Left lobe of liver (tissue), 2 donors: Measurements from ENCODE around the gene COG1. TPM values are rescaled to one million over a fixed set of nuclear protein-coding genes. Genes with fewer than 3 reads are reported as not detected.
A peak's percentile ranks its signal among the peaks of the same experiment; 100 is the strongest.

Experiments
- ATAC-seq: fragments of 200-7000 bp; cut with Tn5 transposase; one replicate; pipeline ENCODE4 v1.9.1; 2020; ENCODE audit warnings: mild to moderate bottlenecking, moderate library complexity
- DNase-seq: peaks from one replicate; pipeline ENCODE4 v3.0.0-alpha.2; 2020; ENCODE audit warnings: low spot score
- total RNA-seq: library from RNA; stranded (reverse); gene quantifications from one replicate; pipeline ENCODE4 v1.2.1, GENCODE V29; 2021
- donor health status: DM: no; HTN: no; CAD: no; lungs with moderate emphysema.
- donor health status: DM: no; HTN: yes; CAD: no.

COG1 gene
- total RNA-seq, 1 donor from 2014 or later: 20.1 TPM

DNA sequence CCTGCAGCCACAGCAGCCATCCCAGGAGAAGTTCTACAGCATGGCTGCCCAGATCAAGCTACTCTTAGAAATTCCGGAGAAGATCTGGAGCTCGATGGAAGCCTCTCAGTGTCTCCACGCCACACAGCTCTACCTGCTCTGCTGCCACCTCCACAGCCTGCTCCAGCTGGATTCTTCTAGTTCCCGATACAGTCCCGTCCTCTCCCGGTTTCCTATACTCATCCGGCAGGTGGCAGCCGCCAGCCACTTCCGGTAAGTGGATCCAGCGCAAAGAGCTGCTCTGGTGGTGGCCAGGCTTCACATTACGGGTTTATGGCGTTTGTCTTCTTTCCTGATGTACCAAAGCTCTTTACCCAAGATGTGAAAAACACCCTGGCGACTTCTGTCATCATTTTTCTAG is 3.6 kb downstream of the COG1 start:
- no peak for DNase-seq
- ATAC-seq: peak; percentile 5

DNA sequence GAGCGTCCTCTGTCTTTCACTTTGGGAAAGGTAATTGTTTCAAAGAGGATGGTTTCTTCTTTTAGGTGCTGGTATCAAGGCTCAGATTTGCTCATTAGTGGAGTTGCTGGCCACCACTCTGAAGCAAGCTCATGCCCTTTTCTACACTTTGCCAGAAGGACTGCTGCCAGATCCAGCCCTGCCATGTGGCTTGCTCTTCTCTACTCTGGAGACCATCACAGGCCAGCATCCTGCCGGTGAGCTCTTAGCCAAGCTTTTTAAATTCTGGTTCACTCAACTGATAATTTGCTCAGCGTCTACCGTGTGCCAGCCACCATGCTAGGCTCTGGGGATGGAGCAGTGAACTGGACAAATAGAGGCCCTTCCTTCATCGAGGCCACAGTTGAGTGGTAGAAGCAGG is 4.3 kb downstream of the COG1 start:
- no peak for ATAC-seq

GRCh38 chr17:73198201-73198929 is 5.5 kb downstream of the COG1 start:
- ATAC-seq (no peak), DNase-seq (no peak)

More for the DNA sequence above, 4.3 kb downstream of the COG1 start:
- no peak for DNase-seq

DNA sequence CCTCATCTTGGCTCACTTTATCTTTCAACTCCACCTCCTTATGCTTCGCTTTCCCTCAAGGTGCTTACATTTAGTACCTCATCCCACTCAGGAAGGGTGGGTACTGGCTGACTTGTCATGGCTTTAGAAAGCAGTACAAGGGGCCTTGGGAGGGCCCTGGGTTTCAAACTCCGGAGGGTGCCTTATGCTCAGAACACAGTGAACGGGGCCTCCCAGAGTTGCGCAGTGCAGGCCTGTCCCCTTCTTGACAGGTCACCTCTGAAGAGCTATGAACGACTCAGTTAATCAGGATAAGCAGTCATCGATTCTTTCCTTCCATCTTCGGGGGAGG is 6.0 kb downstream of the COG1 start:
- DNase-seq (no peak), ATAC-seq (no peak)

GRCh38 chr17:73199751-73200317 is 7.0 kb downstream of the COG1 start:
- ATAC-seq (peak; percentile 65), DNase-seq (peak; percentile 82)

- ATAC-seq (no peak), DNase-seq (peak; percentile 15)
Measured at GRCh38 chr17:73200476-73200875, 7.6 kb downstream of the COG1 start.

- DNase-seq: peak; percentile 86
- ATAC-seq: peak; percentile 84
Measured at GRCh38 chr17:73201215-73202069, 8.6 kb downstream of the COG1 start.

- ATAC-seq: peak; percentile 5
- no peak for DNase-seq
Measured at GRCh38 chr17:73203135-73203787, 10.4 kb downstream of the COG1 start.

- DNase-seq: no peak
- ATAC-seq: no peak
Measured at GRCh38 chr17:73203788-73204479, 11.1 kb downstream of the COG1 start.

DNA sequence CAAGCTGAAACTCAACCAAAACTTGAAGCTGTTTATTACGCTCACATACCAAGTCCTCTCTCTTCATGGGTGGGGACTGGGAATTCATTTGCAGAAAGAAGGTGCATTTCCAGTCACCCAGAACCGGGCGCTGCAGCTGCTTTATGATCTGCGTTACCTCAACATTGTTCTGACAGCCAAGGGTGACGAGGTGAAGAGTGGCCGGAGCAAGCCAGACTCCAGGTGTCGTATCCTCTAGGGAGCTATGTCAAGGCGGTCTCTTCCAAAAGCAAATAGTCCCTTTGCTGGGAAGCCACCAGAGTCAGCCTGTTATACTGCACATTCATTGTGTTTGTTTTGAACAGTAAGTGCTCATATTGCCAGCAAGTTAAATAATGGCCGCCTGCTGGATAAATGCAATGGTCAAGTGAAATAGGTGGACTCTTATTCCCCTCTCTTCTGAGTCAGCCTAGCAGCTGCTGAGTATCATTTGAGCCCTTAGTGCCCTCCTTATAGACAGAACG is 12.7 kb downstream of the COG1 start:
- no peak for ATAC-seq

GRCh38 chr17:73208139-73208827 is 15.4 kb downstream of the COG1 start:
- DNase-seq: no peak
- ATAC-seq: no peak

More for the DNA sequence above, 12.7 kb downstream of the COG1 start:
- DNase-seq: no peak

DNA sequence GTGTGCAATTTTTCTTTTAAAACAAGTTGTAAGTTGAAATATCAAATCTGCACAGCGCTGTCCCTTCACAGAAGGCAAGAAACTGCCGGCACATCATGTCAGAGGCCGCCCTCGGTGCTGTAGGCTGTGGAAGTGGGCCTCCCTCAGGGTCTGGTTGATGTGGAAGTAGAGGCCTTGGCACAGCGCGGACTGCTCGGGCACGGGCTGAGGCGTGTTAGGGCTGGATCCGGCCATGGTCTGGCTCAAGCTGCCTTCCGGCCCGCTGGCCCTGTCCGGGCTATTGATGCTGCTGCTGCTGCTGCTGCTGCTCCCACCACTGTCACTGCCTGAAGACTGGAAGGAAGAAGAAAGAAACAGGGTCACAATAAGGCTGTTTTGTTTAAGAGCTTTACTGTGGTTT is 16.6 kb downstream of the COG1 start:
- ATAC-seq (no peak), DNase-seq (no peak)

- DNase-seq (no peak), ATAC-seq (no peak)
Measured at GRCh38 chr17:73210002-73210678, 17.3 kb downstream of the COG1 start.

GRCh38 chr17:73211745-73212144 is 18.9 kb downstream of the COG1 start:
- DNase-seq (no peak), ATAC-seq (no peak)

- DNase-seq: no peak
- ATAC-seq: no peak
Measured at GRCh38 chr17:73214008-73214407, 21.2 kb downstream of the COG1 start.

GRCh38 chr17:73214851-73215250 is 22.0 kb downstream of the COG1 start:
- no peak for ATAC-seq

GRCh38 chr17:73215447-73215846 is 22.6 kb downstream of the COG1 start:
- no peak for DNase-seq
- peak; percentile 56 for ATAC-seq

More at GRCh38 chr17:73214851-73215250, 22.0 kb downstream of the COG1 start:
- no peak for DNase-seq

- no peak for DNase-seq
- no peak for ATAC-seq
Measured at GRCh38 chr17:73223626-73224230, 30.9 kb downstream of the COG1 start.

GRCh38 chr17:73224237-73224636 is 31.4 kb downstream of the COG1 start:
- DNase-seq: no peak
- ATAC-seq: no peak
